ENCODE results near the gene PAQR5.
"Not testable (repeated sequence)": the region's sequence is repeated elsewhere in the genome, so short reads cannot be mapped to it uniquely, and the experiment has no call there.

Gene PAQR5

DNA sequence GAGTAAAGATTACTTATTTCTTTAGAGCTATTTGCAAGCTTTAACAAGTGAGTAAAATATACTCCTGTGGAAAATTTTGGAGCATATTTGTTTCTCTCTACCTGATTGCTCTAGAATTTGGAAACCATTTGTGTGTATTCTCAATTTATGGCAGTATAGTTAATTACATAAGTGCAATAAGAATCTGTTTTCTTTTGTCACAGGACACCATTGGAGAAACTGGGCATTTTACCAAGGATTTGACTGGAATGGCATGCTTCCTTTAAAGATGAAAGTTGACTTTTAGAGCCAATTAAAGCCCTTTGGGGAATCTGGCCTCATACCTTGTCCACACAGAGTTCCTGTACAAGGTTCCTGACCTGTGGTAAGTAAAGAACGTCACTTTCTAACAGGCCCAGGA is 38.4 kb downstream of the PAQR5 start:
- Histone ChIP-seq H3K27me3 (ENCODE audit: low read length) (no peaks in the 10 kb centered on the region), H3K9ac (ENCODE audit: low read length) (no peak overlapping the region), H2AFZ (ENCODE audit: low read depth, low read length, severe bottlenecking) (no peak overlapping the region), H3K36me3 (ENCODE audit: low read length) (no peaks in the 10 kb centered on the region), H3K4me2 (ENCODE audit: low read depth, low read length, poor library complexity, severe bottlenecking) (no peak overlapping the region), H3K4me3 (ENCODE audit: insufficient read depth, low read length, poor library complexity, severe bottlenecking) (no peak overlapping the region), H3K9me3 (ENCODE audit: insufficient read depth, low read length) (no peaks in the 10 kb centered on the region), H3K27ac (ENCODE audit: low read depth, low read length) (no peak overlapping the region), H3F3A (ENCODE audit: insufficient read depth) (no peaks in the 10 kb centered on the region), H3K9me2 (replicated peaks; ENCODE audit: insufficient read depth, low read length) (no peaks in the 10 kb centered on the region), H4K20me1 (ENCODE audit: low read depth, low read length) (no peaks in the 10 kb centered on the region), H3K79me2 (ENCODE audit: insufficient read depth, low read length) (no peaks in the 10 kb centered on the region)
- TF ChIP-seq EZH2phosphoT487 (conservative IDR thresholded peaks at IDR 0.05; ENCODE audit: low read length), result no peak
- TF ChIP-seq, protein P1, sequence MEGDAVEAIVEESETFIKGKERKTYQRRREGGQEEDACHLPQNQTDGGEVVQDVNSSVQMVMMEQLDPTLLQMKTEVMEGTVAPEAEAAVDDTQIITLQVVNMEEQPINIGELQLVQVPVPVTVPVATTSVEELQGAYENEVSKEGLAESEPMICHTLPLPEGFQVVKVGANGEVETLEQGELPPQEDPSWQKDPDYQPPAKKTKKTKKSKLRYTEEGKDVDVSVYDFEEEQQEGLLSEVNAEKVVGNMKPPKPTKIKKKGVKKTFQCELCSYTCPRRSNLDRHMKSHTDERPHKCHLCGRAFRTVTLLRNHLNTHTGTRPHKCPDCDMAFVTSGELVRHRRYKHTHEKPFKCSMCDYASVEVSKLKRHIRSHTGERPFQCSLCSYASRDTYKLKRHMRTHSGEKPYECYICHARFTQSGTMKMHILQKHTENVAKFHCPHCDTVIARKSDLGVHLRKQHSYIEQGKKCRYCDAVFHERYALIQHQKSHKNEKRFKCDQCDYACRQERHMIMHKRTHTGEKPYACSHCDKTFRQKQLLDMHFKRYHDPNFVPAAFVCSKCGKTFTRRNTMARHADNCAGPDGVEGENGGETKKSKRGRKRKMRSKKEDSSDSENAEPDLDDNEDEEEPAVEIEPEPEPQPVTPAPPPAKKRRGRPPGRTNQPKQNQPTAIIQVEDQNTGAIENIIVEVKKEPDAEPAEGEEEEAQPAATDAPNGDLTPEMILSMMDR (IDR thresholded peaks at IDR 0.05; ENCODE audit: insufficient read depth, low read length, poor library complexity, severe bottlenecking), result no peak

DNA sequence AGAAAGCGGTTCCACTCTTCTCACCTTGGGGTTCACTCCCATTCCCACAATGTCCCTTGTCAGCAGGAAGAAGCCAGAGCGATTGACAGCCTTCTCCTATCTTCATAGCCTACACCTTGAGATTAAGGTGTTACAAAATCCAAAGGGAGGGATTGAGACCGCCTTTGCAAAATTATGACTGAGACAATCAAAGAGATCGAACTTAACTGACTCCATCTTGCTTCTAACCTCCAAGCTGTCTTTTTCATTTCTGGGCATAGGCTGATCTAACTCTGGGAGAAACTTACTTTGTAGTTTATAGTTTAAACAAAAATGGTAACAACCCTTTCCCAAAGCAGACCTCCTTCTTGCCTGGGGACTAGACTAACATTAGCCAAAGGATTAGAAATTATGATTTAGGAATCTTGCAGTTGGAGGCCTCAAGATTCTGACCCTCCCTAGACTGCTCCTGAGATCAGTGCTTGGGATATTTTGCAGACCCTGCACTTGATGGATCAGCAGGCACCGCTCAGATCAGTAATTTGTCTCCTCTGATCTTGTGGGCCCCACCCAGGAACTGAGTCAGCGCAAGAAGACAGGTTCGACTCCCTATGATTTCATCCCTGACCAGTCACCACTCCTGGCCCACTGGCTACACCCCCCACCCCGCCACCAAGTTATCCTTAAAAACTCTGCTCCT is 40.0 kb downstream of the PAQR5 start:
- no peaks in the 10 kb centered on the region for H3K9me2 ChIP-seq (replicated peaks; ENCODE audit: insufficient read depth, low read length)
- H4K20me1 ChIP-seq (ENCODE audit: low read depth, low read length), result no peaks in the 10 kb centered on the region
- no peaks in the 10 kb centered on the region for H3K9me3 ChIP-seq (ENCODE audit: insufficient read depth, low read length)
- H3F3A ChIP-seq (ENCODE audit: insufficient read depth), result no peaks in the 10 kb centered on the region
- no peak overlapping the region for H3K9ac ChIP-seq (ENCODE audit: low read length)
- no peaks in the 10 kb centered on the region for H3K27me3 ChIP-seq (ENCODE audit: low read length)
- TF ChIP-seq EZH2phosphoT487 (conservative IDR thresholded peaks at IDR 0.05; ENCODE audit: low read length), result no peak
- TF ChIP-seq, protein P1 (IDR thresholded peaks at IDR 0.05; ENCODE audit: insufficient read depth, low read length, poor library complexity, severe bottlenecking), result no peak
- no peak overlapping the region for H3K27ac ChIP-seq (ENCODE audit: low read depth, low read length)
- no peaks in the 10 kb centered on the region for H3K36me3 ChIP-seq (ENCODE audit: low read length)
- H2AFZ ChIP-seq (ENCODE audit: low read depth, low read length, severe bottlenecking), result no peak overlapping the region
- no peaks in the 10 kb centered on the region for H3K79me2 ChIP-seq (ENCODE audit: insufficient read depth, low read length)
- no peak overlapping the region for H3K4me3 ChIP-seq (ENCODE audit: insufficient read depth, low read length, poor library complexity, severe bottlenecking)
- H3K4me2 ChIP-seq (ENCODE audit: low read depth, low read length, poor library complexity, severe bottlenecking), result no peak overlapping the region

DNA sequence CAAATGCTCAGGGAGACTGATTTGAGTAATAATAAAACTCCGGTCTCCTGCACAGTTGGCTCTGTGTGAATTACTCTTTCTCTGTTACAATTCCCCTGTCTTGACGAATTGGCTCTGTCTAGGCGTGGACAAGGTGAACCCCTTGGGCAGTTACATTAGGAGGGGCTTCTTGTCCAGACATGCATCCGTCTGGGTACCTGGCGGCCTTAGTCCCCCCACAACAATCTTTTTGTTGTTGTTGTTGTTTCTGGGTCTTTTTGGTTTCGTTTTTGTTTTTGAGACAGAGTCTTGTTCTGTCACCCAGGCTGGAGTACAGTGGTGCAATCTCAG is 40.5 kb downstream of the PAQR5 start:
- not testable (repeated sequence) for H3K79me2 ChIP-seq (ENCODE audit: insufficient read depth, low read length); H3K9me2 ChIP-seq (replicated peaks; ENCODE audit: insufficient read depth, low read length); H3K9me3 ChIP-seq (ENCODE audit: insufficient read depth, low read length); H3K27ac ChIP-seq (ENCODE audit: low read depth, low read length); H3K4me2 ChIP-seq (ENCODE audit: low read depth, low read length, poor library complexity, severe bottlenecking); H3F3A ChIP-seq (ENCODE audit: insufficient read depth); H2AFZ ChIP-seq (ENCODE audit: low read depth, low read length, severe bottlenecking); H3K36me3 ChIP-seq (ENCODE audit: low read length); H3K4me3 ChIP-seq (ENCODE audit: insufficient read depth, low read length, poor library complexity, severe bottlenecking); H4K20me1 ChIP-seq (ENCODE audit: low read depth, low read length); H3K9ac ChIP-seq (ENCODE audit: low read length); H3K27me3 ChIP-seq (ENCODE audit: low read length)

GRCh38 chr15:69340243-69340900 is 41.7 kb downstream of the PAQR5 start:
- no peaks in the 10 kb centered on the region for H3K79me2 ChIP-seq (ENCODE audit: insufficient read depth, low read length)
- no peak overlapping the region for H3K4me2 ChIP-seq (ENCODE audit: low read depth, low read length, poor library complexity, severe bottlenecking)
- H3K9me3 ChIP-seq (ENCODE audit: insufficient read depth, low read length), result no peaks in the 10 kb centered on the region
- no peaks in the 10 kb centered on the region for H3K9me2 ChIP-seq (replicated peaks; ENCODE audit: insufficient read depth, low read length)
- no peaks in the 10 kb centered on the region for H3K27me3 ChIP-seq (ENCODE audit: low read length)
- no peaks in the 10 kb centered on the region for H4K20me1 ChIP-seq (ENCODE audit: low read depth, low read length)
- H3F3A ChIP-seq (ENCODE audit: insufficient read depth), result no peaks in the 10 kb centered on the region
- TF ChIP-seq, protein P1 (IDR thresholded peaks at IDR 0.05; ENCODE audit: insufficient read depth, low read length, poor library complexity, severe bottlenecking), result no peak
- no peak overlapping the region for H3K9ac ChIP-seq (ENCODE audit: low read length)
- no peak overlapping the region for H3K27ac ChIP-seq (ENCODE audit: low read depth, low read length)
- no peaks in the 10 kb centered on the region for H3K36me3 ChIP-seq (ENCODE audit: low read length)
- H3K4me3 ChIP-seq (ENCODE audit: insufficient read depth, low read length, poor library complexity, severe bottlenecking), result no peak overlapping the region
- no peak overlapping the region for H2AFZ ChIP-seq (ENCODE audit: low read depth, low read length, severe bottlenecking)
